MCF 10A (cell line): ENCODE data around the gene CREBBP. TPM values are rescaled to one million over a fixed set of nuclear protein-coding genes. Genes with fewer than 3 reads are reported as not detected.

Experiments used
- BruUV-seq: library from RNA; stranded (reverse); fragments of 400-500 nt; replicated peaks from 2 replicates; lab custom pipeline; 2021; lab: Mats Ljungman, UMichigan
- CTCF ChIA-PET: fragments of 300-600 bp; sonication (Branson Sonifier 250); formaldehyde crosslinking; extraction: SDS; loops from one replicate; lab custom pipeline; 2021; ENCODE audit warnings: antibody characterized with exemption, inconsistent platforms; lab: Yijun Ruan, JAX
- POLR2A ChIA-PET: fragments of 300-600, 350-650 bp; sonication (Branson Sonifier 250); formaldehyde crosslinking; extraction: SDS; loops from one replicate; lab custom pipeline; 2020; ENCODE audit warnings: antibody characterized with exemption, inconsistent platforms; lab: Yijun Ruan, JAX
- DNase-seq: peaks from one replicate; pipeline ENCODE4 v3.0.0-alpha.2; 2018; ENCODE audit not compliant: unreplicated experiment
- H3K27ac Mint-ChIP-seq: one replicate; pipeline ENCODE4 v1.8.0; 2022; ENCODE audit warnings: mild to moderate bottlenecking, low read depth, mixed read lengths; ENCODE audit not compliant: unreplicated experiment
- H3K27me3 Mint-ChIP-seq: one replicate; pipeline ENCODE4 v1.8.0; 2022; ENCODE audit warnings: mixed read lengths; ENCODE audit not compliant: insufficient read depth, unreplicated experiment
- H3K36me3 Mint-ChIP-seq: one replicate; pipeline ENCODE4 v1.8.0; 2022; ENCODE audit warnings: mild to moderate bottlenecking, moderate library complexity, mixed read lengths; ENCODE audit not compliant: insufficient read depth, unreplicated experiment
- H3K4me1 Mint-ChIP-seq: one replicate; pipeline ENCODE4 v1.8.0; 2022; ENCODE audit warnings: mixed read lengths; ENCODE audit not compliant: insufficient read depth, unreplicated experiment
- H3K4me3 Mint-ChIP-seq: one replicate; pipeline ENCODE4 v1.8.0; 2022; ENCODE audit warnings: mild to moderate bottlenecking, moderate library complexity, mixed read lengths; ENCODE audit not compliant: unreplicated experiment
- H3K9me3 Mint-ChIP-seq: one replicate; pipeline ENCODE4 v1.8.0; 2022; ENCODE audit warnings: mixed read lengths; ENCODE audit not compliant: unreplicated experiment
- intact Hi-C: fragments of 100-400 bp; cut with micrococcal nuclease; formaldehyde crosslinking; loops from 2 replicates; pipeline ENCODE4 v1.14.1; 2022
- total RNA-seq: library from RNA; stranded (reverse); gene quantifications from 2 replicates; pipeline ENCODE4 v1.2.3, GENCODE V29; 2022
- TF ChIP-seq, protein P1 (sequence below): fragments of 200-600 bp; IDR thresholded peaks from one replicate; pipeline ENCODE4 v1.8.0; 2022; ENCODE audit warnings: antibody characterized with exemption, mild to moderate bottlenecking; ENCODE audit not compliant: unreplicated experiment

The CREBBP gene
- total RNA-seq, 1 experiment from 2014 or later, result 74.0 TPM

DNA sequence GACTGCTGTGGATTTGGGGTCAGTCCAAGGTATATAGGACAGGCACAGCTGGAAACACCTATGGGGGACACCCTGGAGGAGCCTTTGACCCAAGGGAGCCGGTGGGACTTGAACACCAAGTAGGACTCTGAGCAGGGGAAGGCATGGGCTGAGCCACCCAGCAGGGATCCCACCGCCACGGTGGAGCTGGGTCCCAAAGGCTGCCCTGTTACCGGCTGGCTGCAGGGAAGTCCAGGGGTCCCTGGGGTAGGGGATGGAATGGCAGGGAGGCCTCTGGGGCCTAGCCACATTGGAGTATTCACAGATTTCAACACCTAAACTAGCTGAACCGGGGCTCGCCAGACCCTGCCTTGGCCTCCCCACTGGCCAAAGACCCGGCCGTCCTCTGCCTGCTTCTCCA, 39.7 kb upstream of the CREBBP start:
- ChIA-PET POLR2A (no interaction called here), CTCF (interaction anchor here (0.6 to 2.2 kb wide), 2 partner anchors 19 to 35 kb away, joined by 5 to 12 read pairs; no protein-coding TSS in a partner anchor)
- no TSS peak for BruUV-seq

DNA sequence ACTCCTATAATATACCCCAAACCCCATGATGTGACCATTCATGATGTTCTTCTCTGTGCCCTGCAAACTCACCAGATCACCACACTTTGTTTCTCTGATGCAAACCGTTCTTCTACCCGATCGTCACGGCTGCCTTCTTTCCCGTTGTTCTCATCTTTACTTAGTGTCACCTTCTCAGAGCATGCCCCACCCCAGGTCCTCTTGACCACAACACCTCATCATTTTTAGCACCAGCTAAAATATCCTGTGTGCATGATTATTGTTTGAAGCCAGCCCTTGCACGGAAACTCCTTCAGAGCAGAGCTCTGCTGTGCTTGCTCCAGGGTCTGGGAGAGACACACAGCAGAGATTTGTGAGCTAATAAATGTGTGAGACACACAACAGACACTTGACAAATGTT, 38.9 kb upstream of the CREBBP start:
- TF ChIP-seq, protein P1, sequence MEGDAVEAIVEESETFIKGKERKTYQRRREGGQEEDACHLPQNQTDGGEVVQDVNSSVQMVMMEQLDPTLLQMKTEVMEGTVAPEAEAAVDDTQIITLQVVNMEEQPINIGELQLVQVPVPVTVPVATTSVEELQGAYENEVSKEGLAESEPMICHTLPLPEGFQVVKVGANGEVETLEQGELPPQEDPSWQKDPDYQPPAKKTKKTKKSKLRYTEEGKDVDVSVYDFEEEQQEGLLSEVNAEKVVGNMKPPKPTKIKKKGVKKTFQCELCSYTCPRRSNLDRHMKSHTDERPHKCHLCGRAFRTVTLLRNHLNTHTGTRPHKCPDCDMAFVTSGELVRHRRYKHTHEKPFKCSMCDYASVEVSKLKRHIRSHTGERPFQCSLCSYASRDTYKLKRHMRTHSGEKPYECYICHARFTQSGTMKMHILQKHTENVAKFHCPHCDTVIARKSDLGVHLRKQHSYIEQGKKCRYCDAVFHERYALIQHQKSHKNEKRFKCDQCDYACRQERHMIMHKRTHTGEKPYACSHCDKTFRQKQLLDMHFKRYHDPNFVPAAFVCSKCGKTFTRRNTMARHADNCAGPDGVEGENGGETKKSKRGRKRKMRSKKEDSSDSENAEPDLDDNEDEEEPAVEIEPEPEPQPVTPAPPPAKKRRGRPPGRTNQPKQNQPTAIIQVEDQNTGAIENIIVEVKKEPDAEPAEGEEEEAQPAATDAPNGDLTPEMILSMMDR, result no peak
- DNase-seq, result no peak
- no peaks in the 10 kb centered on the region for H3K9me3 Mint-ChIP-seq
- no peaks in the 10 kb centered on the region for H3K36me3 Mint-ChIP-seq
- CTCF ChIA-PET, result interaction anchor here (0.6 to 2.2 kb wide), 2 partner anchors 19 to 36 kb away, joined by 5 to 12 read pairs; no protein-coding TSS in a partner anchor
- H3K27ac Mint-ChIP-seq, result no peak overlapping the region
- POLR2A ChIA-PET, result no interaction called here
- BruUV-seq, result no TSS peak
- H3K27me3 Mint-ChIP-seq, result no peaks in the 10 kb centered on the region
- intact Hi-C loops, result no loop called here
- no peak overlapping the region for H3K4me3 Mint-ChIP-seq
- no peaks in the 10 kb centered on the region for H3K4me1 Mint-ChIP-seq

More for the DNA sequence above, 39.7 kb upstream of the CREBBP start:
- Mint-ChIP-seq H3K27me3 (no peaks in the 10 kb centered on the region), H3K27ac (no peak overlapping the region), H3K9me3 (no peaks in the 10 kb centered on the region), H3K36me3 (peaks cover 1% of the 10 kb centered on the region), H3K4me3 (no peak overlapping the region), H3K4me1 (no peaks in the 10 kb centered on the region)
- no peak for DNase-seq
- intact Hi-C loops, result no loop called here
- TF ChIP-seq, protein P1, result no peak

DNA sequence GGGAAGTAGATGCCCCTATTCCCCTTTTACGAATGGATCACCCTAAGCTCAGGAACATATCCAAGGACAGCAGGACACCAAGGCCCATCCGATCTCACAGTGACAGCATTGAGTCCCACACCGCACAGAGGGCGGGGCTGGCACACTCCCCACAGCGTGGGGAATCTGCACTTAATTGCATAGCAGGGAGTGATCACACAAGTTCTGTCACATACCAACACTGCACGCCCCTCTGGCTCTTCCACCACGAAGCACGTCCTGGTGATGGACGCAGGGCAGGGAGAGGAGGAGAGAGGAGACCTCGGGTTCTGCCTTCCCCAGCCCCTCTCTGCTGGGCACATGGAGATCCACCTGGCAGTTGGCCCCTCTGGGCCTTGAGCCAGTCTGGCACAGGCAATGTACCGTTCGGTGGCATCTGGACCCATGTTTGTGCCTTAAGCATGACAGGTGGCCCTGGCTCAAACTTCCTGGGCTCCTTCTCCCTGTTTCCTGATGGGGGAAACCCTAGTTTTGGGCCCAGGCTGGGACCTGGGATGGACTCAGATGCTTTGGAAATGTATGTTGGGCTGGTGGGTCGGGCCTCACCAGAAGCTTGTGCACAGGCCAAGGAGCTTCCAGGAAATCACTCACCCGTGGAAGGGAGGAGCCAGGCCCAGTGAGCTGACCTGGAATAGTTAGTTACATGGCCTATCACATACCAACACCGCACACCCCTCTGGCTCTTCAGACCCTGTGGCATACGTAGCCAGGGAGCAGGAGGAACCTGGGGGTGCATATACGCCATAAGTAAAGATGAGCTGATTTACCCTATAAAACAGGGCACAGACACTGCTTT, 35.1 kb upstream of the CREBBP start:
- no peak overlapping the region for H3K27ac Mint-ChIP-seq

DNA sequence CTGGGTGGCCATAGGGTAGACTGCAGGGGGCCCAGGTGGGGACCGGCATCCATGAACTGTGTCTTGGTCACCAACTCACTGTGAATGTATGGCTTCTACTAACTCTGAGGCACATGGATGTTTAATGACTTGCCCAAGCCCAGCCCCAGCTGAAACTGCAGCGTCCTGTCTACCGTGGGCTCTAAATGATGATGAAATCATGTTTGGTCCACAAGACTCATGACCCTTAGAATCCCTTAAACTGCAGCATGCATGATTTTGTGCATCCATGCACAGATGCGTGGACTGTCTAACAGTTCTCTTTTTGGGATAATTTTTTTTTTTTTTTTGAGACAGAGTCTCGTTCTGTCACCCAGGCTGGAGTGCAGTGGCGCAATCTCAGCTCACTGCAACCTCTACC, 32.4 kb upstream of the CREBBP start:
- no peak overlapping the region for H3K27ac Mint-ChIP-seq
- TF ChIP-seq, protein P1, result no peak
- no peaks in the 10 kb centered on the region for H3K27me3 Mint-ChIP-seq
- no TSS peak for BruUV-seq
- H3K9me3 Mint-ChIP-seq, result no peaks in the 10 kb centered on the region
- no peaks in the 10 kb centered on the region for H3K4me1 Mint-ChIP-seq
- H3K4me3 Mint-ChIP-seq, result no peak overlapping the region
- DNase-seq, result no peak
- intact Hi-C loops, result no loop called here
- POLR2A ChIA-PET, result no interaction called here
- CTCF ChIA-PET, result no interaction called here
- peaks cover 7% of the 10 kb centered on the region for H3K36me3 Mint-ChIP-seq

More for the DNA sequence above, 35.1 kb upstream of the CREBBP start:
- no TSS peak for BruUV-seq
- Mint-ChIP-seq H3K4me1 (no peaks in the 10 kb centered on the region), H3K27me3 (no peaks in the 10 kb centered on the region), H3K4me3 (no peak overlapping the region), H3K9me3 (no peaks in the 10 kb centered on the region), H3K36me3 (no peaks in the 10 kb centered on the region)
- ChIA-PET CTCF (interaction anchor here (0.8 to 1.1 kb wide), 2 partner anchors 22 to 24 kb away, joined by 4 read pairs; no protein-coding TSS in a partner anchor), POLR2A (no interaction called here)
- TF ChIP-seq, protein P1, result no peak
- intact Hi-C loops, result no loop called here
- DNase-seq, result no peak
